Thyroid gland (tissue), 4 donors: ENCODE measurements around the gene LCAT. TPM values are rescaled to one million over a fixed set of nuclear protein-coding genes. Genes with fewer than 3 reads are reported as not detected.
A peak's percentile ranks its signal among the peaks of the same experiment; 100 is the strongest.

Source experiments
- DNase-seq, 2 donors: peaks; one replicate each; pipeline ENCODE4 v3.0.0-alpha.2; 2019
- H3K27ac ChIP-seq, 3 donors: fragments of 200-600 bp; sonication (generic); 1 replicate in 2 of 3; 2 replicates in 1 of 3; pipeline ENCODE4 v1.5.1; 2016 to 2019; ENCODE audit warnings: mild to moderate bottlenecking in 1 of 3, moderate library complexity in 1 of 3
- H3K27me3 ChIP-seq: fragments of 200-600 bp; sonication (generic); one replicate; pipeline ENCODE4 v1.5.1; 2019
- H3K36me3 ChIP-seq, 2 donors: fragments of 200-600 bp; sonication (generic); one replicate each; pipeline ENCODE4 v1.5.1; 2016 to 2019
- H3K4me1 ChIP-seq, 2 donors: fragments of 200-600 bp; sonication (generic); one replicate each; pipeline ENCODE4 v1.5.1; 2017 to 2019
- H3K4me3 ChIP-seq, 3 donors: fragments of 200-600 bp; sonication (generic); replicated peaks in 1 of 3; 1 replicate in 2 of 3; 2 replicates in 1 of 3; pipeline ENCODE4 v1.5.1; 2016; ENCODE audit warnings: mild to moderate bottlenecking in 1 of 3
- H3K9me3 ChIP-seq: fragments of 200-600 bp; sonication (generic); one replicate; pipeline ENCODE4 v1.5.1; 2017
- POLR2A ChIP-seq, 2 donors: fragments of 450-650 bp; IDR thresholded peaks; one replicate each; pipeline ENCODE4 v1.6.1; 2017; ENCODE audit warnings: antibody characterized with exemption in 2 of 2, mild to moderate bottlenecking in 2 of 2, moderate library complexity in 1 of 2
- WGBS, 2 donors: methylation state at CpG; one replicate each; pipeline ENCODE4 v1.1.5; 2017; 5-methylcytosine and 5-hydroxymethylcytosine counted together
- intact Hi-C: fragments of 100-400 bp; cut with DNase I; formaldehyde crosslinking; loops from one replicate; pipeline ENCODE4 v1.15.1; 2023
- total RNA-seq, 4 donors: library from RNA; depleted of rRNA; stranded (reverse); fragments of >200 nt; gene quantifications; one replicate each; pipeline ENCODE4 v1.2.3, GENCODE V29; 2016
- TF ChIP-seq, protein P1 (sequence below), 6 experiments: fragments of 200-600 bp in 3 of 6; fragments of 450-650 bp in 3 of 6; sonication (generic) in 3 of 6; IDR thresholded peaks; one replicate each; pipeline ENCODE4 v1.5.1; 2016 to 2019; ENCODE audit warnings: antibody characterized with exemption in 6 of 6, mild to moderate bottlenecking in 2 of 6, inconsistent platforms in 1 of 6, moderate library complexity in 1 of 6

LCAT gene, protein sequence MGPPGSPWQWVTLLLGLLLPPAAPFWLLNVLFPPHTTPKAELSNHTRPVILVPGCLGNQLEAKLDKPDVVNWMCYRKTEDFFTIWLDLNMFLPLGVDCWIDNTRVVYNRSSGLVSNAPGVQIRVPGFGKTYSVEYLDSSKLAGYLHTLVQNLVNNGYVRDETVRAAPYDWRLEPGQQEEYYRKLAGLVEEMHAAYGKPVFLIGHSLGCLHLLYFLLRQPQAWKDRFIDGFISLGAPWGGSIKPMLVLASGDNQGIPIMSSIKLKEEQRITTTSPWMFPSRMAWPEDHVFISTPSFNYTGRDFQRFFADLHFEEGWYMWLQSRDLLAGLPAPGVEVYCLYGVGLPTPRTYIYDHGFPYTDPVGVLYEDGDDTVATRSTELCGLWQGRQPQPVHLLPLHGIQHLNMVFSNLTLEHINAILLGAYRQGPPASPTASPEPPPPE
- 10 to 100 TPM in 3 of 4 donors, 1 to 10 TPM in 1; 9.9 to 16.4 (median 13.4) TPM for total RNA-seq

DNA sequence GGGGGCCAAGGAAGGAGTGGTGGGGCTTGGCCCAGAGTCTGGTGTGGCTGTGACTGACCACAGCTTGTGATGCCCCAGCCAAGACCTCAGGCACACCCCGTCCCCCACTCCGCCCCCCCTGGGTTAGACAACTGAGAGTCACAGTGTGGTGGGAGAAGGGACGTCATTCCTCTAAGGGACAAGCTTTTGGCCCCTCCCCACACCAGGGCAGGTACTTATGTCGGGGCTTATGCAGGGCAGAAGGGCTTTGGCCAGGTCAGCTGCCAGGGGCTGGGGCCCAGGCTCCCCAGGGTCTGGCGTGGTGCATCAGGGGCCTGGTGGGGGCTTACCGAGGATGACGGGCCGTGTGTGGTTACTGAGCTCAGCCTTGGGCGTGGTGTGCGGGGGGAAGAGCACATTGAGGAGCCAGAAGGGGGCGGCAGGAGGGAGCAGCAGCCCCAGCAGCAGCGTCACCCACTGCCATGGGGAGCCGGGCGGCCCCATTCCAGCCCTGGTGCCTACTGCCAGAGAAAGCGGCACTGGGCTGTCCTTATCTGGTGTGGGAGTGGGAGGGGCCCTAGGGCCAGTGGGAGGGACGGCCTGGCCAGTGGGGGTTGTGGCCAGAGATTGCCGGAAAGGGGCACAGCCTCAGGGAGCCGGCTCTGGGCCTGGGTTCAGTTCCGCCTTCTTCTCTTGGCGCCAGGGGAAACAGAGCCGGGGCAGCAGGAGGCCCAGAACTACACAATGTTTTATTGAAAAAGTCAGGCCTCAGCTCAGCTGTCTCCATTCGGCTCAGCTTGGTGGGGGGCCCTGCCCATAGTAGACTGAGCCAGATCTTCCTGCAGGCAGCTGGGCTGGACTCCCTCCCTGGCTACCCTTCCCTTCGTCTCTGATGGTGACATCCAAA lies at the start of gene LCAT:
LCAT (minus strand) TSS at position 502 of the 886 bp plus-strand sequence; CDS start at position 483, 19 bp downstream.
- no peaks in the 10 kb centered on the region for H3K27me3 ChIP-seq
- peak within 1 kb of the TSS in 2 of 3 donors; percentile 12 to 45 for H3K27ac ChIP-seq
- WGBS, 2 donors, result 69 to 82% methylated on average over 6 to 18 of the region's 23 CpGs
- intact Hi-C loops, result no loop called here
- H3K4me1 ChIP-seq, result peaks cover 0 to 9% of the 10 kb centered on the region in 2 donors
- no peaks in the 10 kb centered on the region for H3K9me3 ChIP-seq
- DNase-seq, result no peak
- TF ChIP-seq, protein P1, sequence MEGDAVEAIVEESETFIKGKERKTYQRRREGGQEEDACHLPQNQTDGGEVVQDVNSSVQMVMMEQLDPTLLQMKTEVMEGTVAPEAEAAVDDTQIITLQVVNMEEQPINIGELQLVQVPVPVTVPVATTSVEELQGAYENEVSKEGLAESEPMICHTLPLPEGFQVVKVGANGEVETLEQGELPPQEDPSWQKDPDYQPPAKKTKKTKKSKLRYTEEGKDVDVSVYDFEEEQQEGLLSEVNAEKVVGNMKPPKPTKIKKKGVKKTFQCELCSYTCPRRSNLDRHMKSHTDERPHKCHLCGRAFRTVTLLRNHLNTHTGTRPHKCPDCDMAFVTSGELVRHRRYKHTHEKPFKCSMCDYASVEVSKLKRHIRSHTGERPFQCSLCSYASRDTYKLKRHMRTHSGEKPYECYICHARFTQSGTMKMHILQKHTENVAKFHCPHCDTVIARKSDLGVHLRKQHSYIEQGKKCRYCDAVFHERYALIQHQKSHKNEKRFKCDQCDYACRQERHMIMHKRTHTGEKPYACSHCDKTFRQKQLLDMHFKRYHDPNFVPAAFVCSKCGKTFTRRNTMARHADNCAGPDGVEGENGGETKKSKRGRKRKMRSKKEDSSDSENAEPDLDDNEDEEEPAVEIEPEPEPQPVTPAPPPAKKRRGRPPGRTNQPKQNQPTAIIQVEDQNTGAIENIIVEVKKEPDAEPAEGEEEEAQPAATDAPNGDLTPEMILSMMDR (IDR thresholded peaks at IDR 0.05), result no peak
- peak in 1 of 2 donors; percentile 4 for TF ChIP-seq POLR2A (IDR thresholded peaks at IDR 0.05)
- H3K4me3 ChIP-seq, result no peak within 1 kb of the TSS
- H3K36me3 ChIP-seq, result peaks cover 47 to 48% of the 10 kb centered on the region in 2 donors

DNA sequence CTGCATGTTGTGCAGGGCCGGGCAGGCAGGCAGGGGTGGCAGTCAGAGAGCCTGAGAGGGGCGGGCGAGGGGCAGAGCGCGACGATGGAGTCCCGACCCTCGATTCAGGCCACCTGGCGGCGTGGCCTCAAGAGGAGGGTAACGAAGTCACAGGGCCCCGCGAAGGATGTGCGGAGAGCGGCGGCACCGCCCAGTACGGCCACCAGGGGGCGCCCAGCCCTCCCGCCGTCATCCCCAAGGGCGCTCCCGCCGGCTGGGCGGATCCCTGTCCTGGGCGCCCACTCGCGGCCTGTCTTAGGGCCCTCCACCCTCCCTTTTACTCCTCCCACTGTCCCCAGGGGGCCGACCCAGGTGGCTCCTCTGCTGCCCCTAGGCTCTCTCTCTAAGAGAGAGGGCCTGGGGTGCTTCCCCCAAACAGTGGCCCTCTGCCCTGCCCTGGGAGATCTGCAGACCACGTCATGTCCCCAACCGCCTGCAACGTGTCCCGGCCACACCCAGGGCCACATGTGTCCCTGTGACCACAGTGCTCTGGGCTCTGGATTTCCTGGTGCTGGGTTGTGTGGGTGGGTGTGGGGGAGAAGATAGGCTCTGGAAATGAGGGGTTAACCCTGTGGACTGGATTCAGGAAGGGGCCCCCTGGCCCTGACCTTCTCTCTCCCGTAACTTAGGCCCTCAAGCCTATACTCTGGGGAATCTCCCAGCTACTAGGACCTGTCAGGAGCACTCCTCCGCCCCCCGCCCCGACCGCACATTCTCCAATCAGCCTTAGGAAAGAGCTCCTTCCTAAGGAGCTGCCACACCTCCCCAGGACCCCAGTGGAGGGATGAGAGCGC lies 49.5 kb upstream of the LCAT start:
- intact Hi-C loops, result loop anchor here (5.0 to 10.0 kb wide), 2 partner anchors 49 to 241 kb away; partner anchors contain the start of gene ESRP2
- peak in 1 of 2 donors; percentile 15 for TF ChIP-seq POLR2A (IDR thresholded peaks at IDR 0.05)
- TF ChIP-seq, protein P1 (IDR thresholded peaks at IDR 0.05), result peak; percentile 82 to 99 (median 97)

DNA sequence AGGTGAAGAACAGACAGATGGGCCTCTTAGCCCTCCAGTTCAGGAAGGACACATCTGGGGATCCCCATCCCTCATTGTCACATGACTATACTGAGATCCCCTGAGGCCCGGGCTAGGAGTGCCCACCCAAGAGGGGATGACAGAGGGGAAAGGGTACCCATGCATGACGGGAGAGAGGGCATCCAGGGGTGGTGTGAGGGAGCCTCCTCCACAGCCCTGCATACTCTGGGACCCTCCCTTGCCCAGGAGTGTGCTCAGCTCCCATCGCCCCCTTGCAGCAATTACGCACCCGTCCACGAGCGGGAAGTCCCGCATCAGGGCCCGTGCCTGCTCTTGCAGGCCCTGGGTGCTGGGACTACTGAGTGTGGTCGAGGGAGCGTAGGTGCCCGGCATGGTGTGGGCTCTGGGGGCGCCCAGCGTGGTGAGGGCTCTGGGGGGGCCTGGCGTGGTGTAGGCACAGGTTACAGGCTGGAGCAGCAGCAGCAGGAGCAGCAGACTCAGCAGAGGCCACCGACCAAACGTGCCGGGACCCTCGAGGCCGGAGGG lies 48.8 kb upstream of the LCAT start:
- H3K4me3 ChIP-seq, result no peak overlapping the region
- H3K9me3 ChIP-seq, result no peaks in the 10 kb centered on the region
- WGBS, 2 donors, result 53 to 65% methylated on average over 6 to 17 of the region's 20 CpGs
- no peaks in the 10 kb centered on the region for H3K36me3 ChIP-seq
- no peaks in the 10 kb centered on the region for H3K27me3 ChIP-seq
- intact Hi-C loops, result loop anchor here (5.0 to 10.0 kb wide), 2 partner anchors 50 to 242 kb away; partner anchors contain the start of gene ESRP2
- DNase-seq, result no peak
- H3K27ac ChIP-seq, result peak overlapping the region in 1 of 3 donors; percentile 46
- peaks cover 10 to 11% of the 10 kb centered on the region in 2 donors for H3K4me1 ChIP-seq
- TF ChIP-seq, protein P1 (IDR thresholded peaks at IDR 0.05), result no peak
- no peak for TF ChIP-seq POLR2A (IDR thresholded peaks at IDR 0.05)

More for the DNA sequence above, 49.5 kb upstream of the LCAT start:
- H3K36me3 ChIP-seq, result no peaks in the 10 kb centered on the region
- H3K27ac ChIP-seq, result peak overlapping the region in 2 of 3 donors; percentile 7 to 46
- DNase-seq, result peak; percentile 74
- WGBS, 2 donors, result 29 to 60% methylated on average over 1 to 21 of the region's 39 CpGs
- H3K9me3 ChIP-seq, result no peaks in the 10 kb centered on the region
- H3K27me3 ChIP-seq, result no peaks in the 10 kb centered on the region
- H3K4me1 ChIP-seq, result peaks cover 10 to 11% of the 10 kb centered on the region in 2 donors
- H3K4me3 ChIP-seq, result peak overlapping the region in 1 of 3 donors; percentile 5

DNA sequence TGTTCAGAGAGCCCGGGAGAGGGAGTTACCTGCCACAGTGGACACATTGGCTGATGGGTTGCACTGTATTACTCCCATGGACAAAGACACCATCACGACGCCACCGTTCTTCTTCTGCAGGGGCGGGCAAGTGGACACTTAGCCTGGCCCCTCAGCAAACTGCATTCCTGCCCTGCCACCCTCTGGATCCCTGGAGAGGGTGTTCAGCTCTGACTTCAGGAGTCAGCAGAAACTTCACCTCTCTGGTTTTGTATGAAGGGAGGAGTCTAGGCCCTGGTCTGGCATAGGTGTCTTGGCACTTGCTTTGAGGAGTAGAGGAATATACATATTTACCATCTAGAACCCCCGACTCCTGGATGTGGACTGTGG lies 46.1 kb upstream of the LCAT start:
- no peak for TF ChIP-seq POLR2A (IDR thresholded peaks at IDR 0.05)
- TF ChIP-seq, protein P1 (IDR thresholded peaks at IDR 0.05), result no peak
- Histone ChIP-seq H3K4me1 (peaks cover 10 to 12% of the 10 kb centered on the region in 2 donors), H3K4me3 (no peak overlapping the region), H3K27me3 (no peaks in the 10 kb centered on the region), H3K9me3 (no peaks in the 10 kb centered on the region), H3K36me3 (no peaks in the 10 kb centered on the region), H3K27ac (no peak overlapping the region)
- intact Hi-C loops, result loop anchor here (5.0 to 10.0 kb wide), 2 partner anchors 52 to 245 kb away; partner anchors contain the start of gene ESRP2
- WGBS, 2 donors, result 83 to 91% methylated on average over 5 to 6 of the region's 6 CpGs
- DNase-seq, result no peak
